Tibial nerve (tissue), 4 donors: Measurements from ENCODE around the gene SLC6A13. TPM values are rescaled to one million over a fixed set of nuclear protein-coding genes. Genes with fewer than 3 reads are reported as not detected.

Source experiments
- DNase-seq, 2 donors: peaks; one replicate each; pipeline ENCODE4 v3.0.0-alpha.2; 2019; ENCODE audit warnings: low spot score in 2 of 2
- H3K27ac ChIP-seq, 4 donors: fragments of 200-600 bp; sonication (generic) in 3 of 4; one replicate each; pipeline ENCODE4 v1.5.1; 2017 to 2019; ENCODE audit warnings: mild to moderate bottlenecking in 1 of 4
- H3K27me3 ChIP-seq, 2 donors: fragments of 200-600 bp; sonication (generic) in 1 of 2; one replicate each; pipeline versions ENCODE4 v1.5.1 to v1.6.0; 2017 to 2019
- H3K36me3 ChIP-seq, 3 donors: fragments of 200-600 bp; sonication (generic); one replicate each; pipeline ENCODE4 v1.5.1; 2018 to 2019
- H3K4me1 ChIP-seq, 4 donors: fragments of 200-600 bp; sonication (generic) in 3 of 4; one replicate each; pipeline ENCODE4 v1.5.1; 2017 to 2019
- H3K4me3 ChIP-seq, 4 donors: fragments of 200-600 bp; sonication (generic) in 3 of 4; one replicate each; pipeline ENCODE4 v1.5.1; 2017 to 2019; ENCODE audit warnings: mild to moderate bottlenecking in 1 of 4, moderate library complexity in 1 of 4
- H3K9me3 ChIP-seq, 4 donors: fragments of 200-600 bp; sonication (generic) in 3 of 4; one replicate each; pipeline ENCODE4 v1.5.1; 2017 to 2019
- CTCF ChIP-seq, 5 experiments: fragments of 200-600 bp in 3 of 5; fragments of 450-650 bp in 2 of 5; sonication (generic) in 3 of 5; IDR thresholded peaks; one replicate each; pipeline ENCODE4 v1.5.1; 2016 to 2019; ENCODE audit warnings: antibody characterized with exemption in 5 of 5, mild to moderate bottlenecking in 3 of 5, moderate library complexity in 2 of 5
- EP300 ChIP-seq, 2 donors: sonication (generic); formaldehyde crosslinking; IDR thresholded peaks; one replicate each; pipeline ENCODE4 v1.6.1; 2017; ENCODE audit warnings: antibody characterized with exemption in 2 of 2, mild to moderate bottlenecking in 1 of 2
- POLR2A ChIP-seq, 2 donors: fragments of 450-650 bp; IDR thresholded peaks; one replicate each; pipeline ENCODE4 v1.6.1; 2017; ENCODE audit warnings: antibody characterized with exemption in 2 of 2, mild to moderate bottlenecking in 2 of 2, moderate library complexity in 2 of 2
- WGBS, 2 donors: methylation state at CpG; one replicate each; pipeline ENCODE4 v1.1.5; 2018; 5-methylcytosine and 5-hydroxymethylcytosine counted together
- total RNA-seq, 4 donors: library from RNA; depleted of rRNA; stranded (reverse); fragments of >200 nt; gene quantifications; one replicate each; pipeline ENCODE4 v1.1.0, GENCODE V29; 2016

SLC6A13 gene
- total RNA-seq, 4 donors from 2014 or later: 0.21 to 1.5 TPM; not detected in 2

- H3K9me3 ChIP-seq: no peaks in the 10 kb centered on the region
- H3K27ac ChIP-seq: no peak overlapping the region
- H3K36me3 ChIP-seq: no peaks in the 10 kb centered on the region
- H3K4me3 ChIP-seq: no peak overlapping the region
- TF ChIP-seq CTCF (IDR thresholded peaks at IDR 0.05) (no peak), POLR2A (IDR thresholded peaks at IDR 0.05) (no peak), EP300 (IDR thresholded peaks at IDR 0.05) (no peak)
- H3K27me3 ChIP-seq: peaks cover 0 to 9% of the 10 kb centered on the region in 2 donors
- WGBS, 2 donors: 78 to 83% methylated on average over 3 of the region's 3 CpGs
- DNase-seq: no peak
- peaks cover 0 to 18% (median 0%) of the 10 kb centered on the region in 4 donors for H3K4me1 ChIP-seq
Observed at GRCh38 chr12:264269-264668, 1.6 kb upstream of the SLC6A13 start.

- no peak overlapping the region for H3K4me3 ChIP-seq
- no peak for DNase-seq
- TF ChIP-seq POLR2A (IDR thresholded peaks at IDR 0.05) (no peak), EP300 (IDR thresholded peaks at IDR 0.05) (no peak), CTCF (IDR thresholded peaks at IDR 0.05) (no peak)
- H3K4me1 ChIP-seq: peaks cover 0 to 14% (median 0%) of the 10 kb centered on the region in 4 donors
- no peaks in the 10 kb centered on the region for H3K9me3 ChIP-seq
- H3K36me3 ChIP-seq: no peaks in the 10 kb centered on the region
- H3K27ac ChIP-seq: no peak overlapping the region
- 73 to 77% methylated on average over 9 of the region's 9 CpGs for WGBS, 2 donors
- peaks cover 0 to 9% of the 10 kb centered on the region in 2 donors for H3K27me3 ChIP-seq
Observed at GRCh38 chr12:263574-263973, 938 bp upstream of the SLC6A13 start.

GRCh38 chr12:262113-262512 lies 523 bp downstream of the SLC6A13 start:
- Histone ChIP-seq H3K36me3 (no peaks in the 10 kb centered on the region), H3K4me1 (peaks cover 0 to 2% (median 0%) of the 10 kb centered on the region in 4 donors), H3K27me3 (peaks cover 0 to 10% of the 10 kb centered on the region in 2 donors), H3K9me3 (no peaks in the 10 kb centered on the region), H3K4me3 (no peak overlapping the region), H3K27ac (no peak overlapping the region)
- TF ChIP-seq CTCF (IDR thresholded peaks at IDR 0.05): no peak
- no peak for DNase-seq

- DNase-seq: no peak
- TF ChIP-seq POLR2A (IDR thresholded peaks at IDR 0.05): no peak
- no peak for TF ChIP-seq EP300 (IDR thresholded peaks at IDR 0.05)
- no peak for TF ChIP-seq CTCF (IDR thresholded peaks at IDR 0.05)
- Histone ChIP-seq H3K4me3 (no peak overlapping the region), H3K4me1 (no peaks in the 10 kb centered on the region), H3K36me3 (no peaks in the 10 kb centered on the region), H3K27me3 (peaks cover 0 to 17% of the 10 kb centered on the region in 2 donors), H3K27ac (no peak overlapping the region), H3K9me3 (no peaks in the 10 kb centered on the region)
- WGBS, 2 donors: 71 to 73% methylated on average over 14 of the region's 14 CpGs
Observed at GRCh38 chr12:257521-258321, 4.9 kb downstream of the SLC6A13 start.

GRCh38 chr12:256958-257357 lies 5.7 kb downstream of the SLC6A13 start:
- no peak overlapping the region for H3K27ac ChIP-seq
- H3K4me1 ChIP-seq: no peaks in the 10 kb centered on the region
- H3K4me3 ChIP-seq: no peak overlapping the region
- DNase-seq: no peak
- peaks cover 0 to 16% of the 10 kb centered on the region in 2 donors for H3K27me3 ChIP-seq
- H3K36me3 ChIP-seq: no peaks in the 10 kb centered on the region
- H3K9me3 ChIP-seq: no peaks in the 10 kb centered on the region
- TF ChIP-seq EP300 (IDR thresholded peaks at IDR 0.05) (no peak), CTCF (IDR thresholded peaks at IDR 0.05) (no peak), POLR2A (IDR thresholded peaks at IDR 0.05) (no peak)
- 76 to 89% methylated on average over 3 of the region's 3 CpGs for WGBS, 2 donors
